Loucy (cell line): Measurements from ENCODE around the gene NFRKB.

Experiments used
- H2AFZ ChIP-seq: fragments of 200-600 bp; sonication (generic); 2 replicates; pipeline ENCODE4 v1.6.0; 2016; ENCODE audit warnings: antibody characterized with exemption, mild to moderate bottlenecking, low read length, moderate library complexity
- H3F3A ChIP-seq: fragments of 200-600 bp; 2 replicates; pipeline ENCODE4 v1.6.0; 2016; ENCODE audit warnings: antibody characterized with exemption, low read depth, mild to moderate bottlenecking
- H3K27me3 ChIP-seq: fragments of 200-600 bp; sonication (generic); 2 replicates; pipeline ENCODE4 v1.6.1; 2014; ENCODE audit warnings: low read length, mild to moderate bottlenecking; ENCODE audit not compliant: insufficient read depth, poor library complexity, severe bottlenecking
- H3K36me3 ChIP-seq: fragments of 200-600 bp; sonication (generic); 2 replicates; pipeline ENCODE4 v1.6.1; 2016; ENCODE audit warnings: low read length; ENCODE audit not compliant: insufficient read depth
- H3K4me1 ChIP-seq: fragments of 200-600 bp; sonication (generic); 2 replicates; pipeline ENCODE4 v1.5.1; 2014; ENCODE audit warnings: low read length, mild to moderate bottlenecking; ENCODE audit not compliant: insufficient read depth, poor library complexity, severe bottlenecking
- H3K4me2 ChIP-seq: fragments of 200-600 bp; sonication (generic); 2 replicates; pipeline ENCODE4 v1.6.0; 2014; ENCODE audit warnings: antibody characterized with exemption, low read length, low read depth, mild to moderate bottlenecking; ENCODE audit not compliant: poor library complexity, severe bottlenecking
- H3K4me3 ChIP-seq: fragments of 200-600 bp; sonication (generic); 2 replicates; pipeline ENCODE4 v1.5.1; 2014; ENCODE audit warnings: low read length, mild to moderate bottlenecking, mixed read lengths; ENCODE audit not compliant: poor library complexity, severe bottlenecking
- H3K79me2 ChIP-seq: fragments of 200-600 bp; sonication (generic); 2 replicates; pipeline ENCODE4 v1.6.1; 2014; ENCODE audit warnings: low read length; ENCODE audit not compliant: insufficient read depth
- H3K9ac ChIP-seq: fragments of 200-600 bp; sonication (generic); 2 replicates; pipeline ENCODE4 v1.6.0; 2014; ENCODE audit warnings: mild to moderate bottlenecking, low read depth, low read length, moderate library complexity; ENCODE audit not compliant: poor library complexity, severe bottlenecking
- H3K9me2 ChIP-seq: fragments of 200-600 bp; sonication (generic); replicated peaks from 2 replicates; pipeline ENCODE4 v1.6.1; 2016; ENCODE audit warnings: low read depth, low read length, mixed read lengths
- H3K9me3 ChIP-seq: fragments of 200-600 bp; sonication (generic); 2 replicates; pipeline ENCODE4 v1.6.1; 2014; ENCODE audit warnings: mild to moderate bottlenecking, antibody characterized with exemption, low read length, low read depth; ENCODE audit not compliant: insufficient read depth
- H4K20me1 ChIP-seq: fragments of 200-600 bp; sonication (generic); 2 replicates; pipeline ENCODE4 v1.6.0; 2014; ENCODE audit warnings: antibody characterized with exemption, low read length, mild to moderate bottlenecking; ENCODE audit not compliant: insufficient read depth, poor library complexity, severe bottlenecking
- EZH2phosphoT487 ChIP-seq: fragments of 200-600 bp; IDR thresholded peaks from 2 replicates; pipeline ENCODE4 v1.6.1; 2018; ENCODE audit warnings: antibody characterized with exemption, mild to moderate bottlenecking, moderate library complexity, borderline replicate concordance
- TF ChIP-seq, protein P1 (sequence below): fragments of 200-600 bp; sonication (generic); conservative IDR thresholded peaks from 2 replicates; pipeline ENCODE4 v1.5.1; 2014; ENCODE audit warnings: mild to moderate bottlenecking, antibody characterized with exemption, low read length

NFRKB gene

DNA sequence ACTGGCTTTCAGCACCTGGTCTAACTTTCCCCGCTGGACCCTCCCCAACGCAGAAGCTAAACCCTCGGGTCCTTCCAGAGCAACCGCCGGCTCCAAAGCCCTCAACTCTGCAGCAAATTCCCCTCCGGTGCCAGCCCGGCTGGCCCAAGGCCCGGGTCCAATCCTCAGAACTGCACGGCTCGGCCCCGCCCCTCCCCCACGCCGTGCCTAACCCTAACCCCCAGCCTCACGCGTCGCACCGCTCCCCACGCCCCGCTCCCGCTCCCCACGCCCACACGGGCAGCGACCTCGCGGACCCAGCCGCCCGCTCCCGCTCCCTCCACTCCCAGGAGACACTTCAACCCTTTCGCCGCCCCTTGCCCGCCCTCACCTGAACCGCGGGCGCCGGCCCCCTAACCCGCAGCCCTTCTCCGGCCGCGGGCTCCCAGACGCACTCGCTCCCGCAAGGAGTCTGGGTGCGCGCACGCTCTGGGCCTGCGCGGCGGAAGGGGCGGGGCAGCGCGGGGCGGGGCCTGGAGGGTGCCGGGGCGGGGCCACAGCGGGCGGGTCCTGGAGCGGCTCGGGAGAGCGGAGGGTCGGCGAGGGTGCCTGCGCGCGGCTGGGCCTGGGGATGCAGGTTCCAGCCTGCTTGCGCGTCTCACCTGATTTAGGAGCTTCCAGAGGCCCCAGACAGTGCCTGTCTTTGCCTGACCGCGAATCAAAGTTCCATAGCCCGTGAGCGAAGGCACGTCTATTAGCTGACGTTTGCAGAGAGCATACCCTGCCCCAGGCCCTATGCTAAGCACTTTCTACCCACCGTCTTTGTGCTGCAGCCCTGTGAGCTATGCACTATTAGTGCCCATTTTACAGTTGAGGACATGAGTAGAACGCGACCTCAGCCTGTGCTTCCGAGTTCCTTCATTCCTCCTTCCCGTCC, at the start of gene NFRKB:
Gene NFRKB (minus strand): TSS at position 453 of the 916 bp plus-strand sequence. CDS start 2,729 bp downstream, outside the sequence.
- Histone ChIP-seq H3K4me1 (peaks cover 45% of the 10 kb centered on the region), H2AFZ (peak within 1 kb of the TSS; percentile 91), H3K9ac (peak within 1 kb of the TSS; percentile 90), H4K20me1 (peaks cover 17% of the 10 kb centered on the region), H3K79me2 (peaks cover 48% of the 10 kb centered on the region), H3K4me2 (peak within 1 kb of the TSS; percentile 97), H3K36me3 (no peaks in the 10 kb centered on the region; the same call in 1 of the 2 replicates), H3K9me2 (no peaks in the 10 kb centered on the region), H3F3A (no peaks in the 10 kb centered on the region), H3K9me3 (no peaks in the 10 kb centered on the region), H3K27me3 (peaks cover 3% of the 10 kb centered on the region), H3K4me3 (peak within 1 kb of the TSS; percentile 100)
- TF ChIP-seq, protein P1, sequence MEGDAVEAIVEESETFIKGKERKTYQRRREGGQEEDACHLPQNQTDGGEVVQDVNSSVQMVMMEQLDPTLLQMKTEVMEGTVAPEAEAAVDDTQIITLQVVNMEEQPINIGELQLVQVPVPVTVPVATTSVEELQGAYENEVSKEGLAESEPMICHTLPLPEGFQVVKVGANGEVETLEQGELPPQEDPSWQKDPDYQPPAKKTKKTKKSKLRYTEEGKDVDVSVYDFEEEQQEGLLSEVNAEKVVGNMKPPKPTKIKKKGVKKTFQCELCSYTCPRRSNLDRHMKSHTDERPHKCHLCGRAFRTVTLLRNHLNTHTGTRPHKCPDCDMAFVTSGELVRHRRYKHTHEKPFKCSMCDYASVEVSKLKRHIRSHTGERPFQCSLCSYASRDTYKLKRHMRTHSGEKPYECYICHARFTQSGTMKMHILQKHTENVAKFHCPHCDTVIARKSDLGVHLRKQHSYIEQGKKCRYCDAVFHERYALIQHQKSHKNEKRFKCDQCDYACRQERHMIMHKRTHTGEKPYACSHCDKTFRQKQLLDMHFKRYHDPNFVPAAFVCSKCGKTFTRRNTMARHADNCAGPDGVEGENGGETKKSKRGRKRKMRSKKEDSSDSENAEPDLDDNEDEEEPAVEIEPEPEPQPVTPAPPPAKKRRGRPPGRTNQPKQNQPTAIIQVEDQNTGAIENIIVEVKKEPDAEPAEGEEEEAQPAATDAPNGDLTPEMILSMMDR: no peak

DNA sequence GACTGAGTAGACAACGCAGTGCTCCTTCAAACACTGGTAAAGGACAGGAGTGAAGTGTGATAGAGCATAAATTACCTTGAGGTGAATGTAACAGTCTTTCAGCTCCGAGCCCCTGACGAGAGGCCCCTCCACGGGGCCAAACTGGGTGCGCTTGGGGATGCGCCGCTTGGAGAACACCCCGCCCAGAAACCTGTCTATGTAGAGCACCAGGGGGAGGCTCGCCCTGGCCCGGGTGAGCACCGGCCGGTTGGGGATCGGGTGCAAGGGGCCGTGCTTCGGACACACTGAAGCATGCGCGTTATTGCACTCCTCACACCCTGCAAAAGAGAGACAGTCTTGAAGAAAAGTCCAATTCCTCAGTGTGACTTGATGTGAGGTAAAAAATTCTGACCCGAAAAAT, 49.3 kb upstream of the NFRKB start:
- Histone ChIP-seq H2AFZ (no peak overlapping the region), H3K4me3 (no peak overlapping the region), H3F3A (no peaks in the 10 kb centered on the region), H4K20me1 (no peaks in the 10 kb centered on the region), H3K4me1 (no peaks in the 10 kb centered on the region), H3K27me3 (no peaks in the 10 kb centered on the region), H3K9ac (no peak overlapping the region), H3K4me2 (no peak overlapping the region), H3K79me2 (no peaks in the 10 kb centered on the region), H3K36me3 (peaks cover 8% of the 10 kb centered on the region; the same call in 1 of the 2 replicates), H3K9me2 (no peaks in the 10 kb centered on the region), H3K9me3 (no peaks in the 10 kb centered on the region)
- no peak for TF ChIP-seq EZH2phosphoT487
- TF ChIP-seq, protein P1: no peak

DNA sequence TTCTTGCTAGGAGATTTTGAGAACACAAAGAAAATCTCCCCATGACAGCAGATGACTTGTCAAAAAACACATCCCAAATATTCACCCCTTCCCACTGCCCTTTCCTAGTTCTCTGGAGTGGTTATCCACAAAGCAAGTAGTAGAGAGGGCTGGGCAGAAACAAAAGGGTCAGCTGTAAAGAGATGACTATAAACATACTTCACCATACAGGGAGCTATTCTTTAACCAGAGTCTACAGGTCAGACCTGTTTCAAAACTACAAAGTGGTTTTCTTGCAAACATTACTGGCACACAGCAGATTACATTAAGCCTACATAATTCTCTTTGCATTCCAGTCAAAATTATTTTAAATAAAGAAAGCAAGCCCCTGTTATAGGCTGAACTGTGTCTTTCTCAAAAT, 47.7 kb upstream of the NFRKB start:
- H3F3A ChIP-seq: no peaks in the 10 kb centered on the region
- H3K4me3 ChIP-seq: no peak overlapping the region
- H3K9me3 ChIP-seq: no peaks in the 10 kb centered on the region
- no peak overlapping the region for H3K4me2 ChIP-seq
- peaks cover 8% of the 10 kb centered on the region; the same call in 1 of the 2 replicates for H3K36me3 ChIP-seq
- no peak overlapping the region for H3K9ac ChIP-seq
- no peaks in the 10 kb centered on the region for H3K9me2 ChIP-seq
- H3K27me3 ChIP-seq: no peaks in the 10 kb centered on the region
- no peaks in the 10 kb centered on the region for H3K79me2 ChIP-seq
- H3K4me1 ChIP-seq: no peaks in the 10 kb centered on the region
- TF ChIP-seq EZH2phosphoT487: no peak
- TF ChIP-seq, protein P1: no peak
- H2AFZ ChIP-seq: no peak overlapping the region
- no peaks in the 10 kb centered on the region for H4K20me1 ChIP-seq
